ENCODE measurements around the gene TMEM243.

The TMEM243 gene

GRCh38 chr7:87199700-87200450, 19.7 kb downstream of the TMEM243 start (continued):
- TF ChIP-seq PATZ1 (CRISPR knock-in tag; IDR thresholded peaks at IDR 0.05; ENCODE audit: borderline replicate concordance): no peak
- TF ChIP-seq PPARA (CRISPR knock-in tag; IDR thresholded peaks at IDR 0.05; ENCODE audit: borderline replicate concordance): no peak
- no peak for TF ChIP-seq TSHZ2 (CRISPR knock-in tag; IDR thresholded peaks at IDR 0.05)

GRCh38 chr7:87199241-87199640, 20.3 kb downstream of the TMEM243 start:
- ATAC-seq: no peak
- TF ChIP-seq TCF4 (CRISPR knock-in tag; IDR thresholded peaks at IDR 0.05; ENCODE audit: borderline replicate concordance) (no peak), TOX (CRISPR knock-in tag; IDR thresholded peaks at IDR 0.05; ENCODE audit: borderline replicate concordance) (no peak), CSDC2 (CRISPR knock-in tag; IDR thresholded peaks at IDR 0.05) (no peak), PATZ1 (CRISPR knock-in tag; IDR thresholded peaks at IDR 0.05; ENCODE audit: borderline replicate concordance) (no peak), TSHZ2 (CRISPR knock-in tag; IDR thresholded peaks at IDR 0.05) (no peak), ESRRG (CRISPR knock-in tag; IDR thresholded peaks at IDR 0.05) (no peak), CREB5 (CRISPR knock-in tag; IDR thresholded peaks at IDR 0.05; ENCODE audit: low read depth) (no peak), ZFP3 (CRISPR knock-in tag; IDR thresholded peaks at IDR 0.05) (no peak), ISL1 (CRISPR knock-in tag; IDR thresholded peaks at IDR 0.05) (no peak), ZFP30 (CRISPR knock-in tag; IDR thresholded peaks at IDR 0.05) (no peak), BACH2 (CRISPR knock-in tag; IDR thresholded peaks at IDR 0.05; ENCODE audit: borderline replicate concordance) (no peak), OSR1 (CRISPR knock-in tag; IDR thresholded peaks at IDR 0.05) (no peak), ARNTL (CRISPR knock-in tag; IDR thresholded peaks at IDR 0.05; ENCODE audit: borderline replicate concordance, low read depth) (no peak), PPARA (CRISPR knock-in tag; IDR thresholded peaks at IDR 0.05; ENCODE audit: borderline replicate concordance) (no peak), ZNF8 (CRISPR knock-in tag; IDR thresholded peaks at IDR 0.05) (no peak), ZNF70 (CRISPR knock-in tag; IDR thresholded peaks at IDR 0.05) (no peak), SNAI2 (CRISPR knock-in tag; IDR thresholded peaks at IDR 0.05) (no peak)

- no peak for ATAC-seq
- no peak for TF ChIP-seq ZNF70 (CRISPR knock-in tag; IDR thresholded peaks at IDR 0.05)
- no peak for TF ChIP-seq TCF4 (CRISPR knock-in tag; IDR thresholded peaks at IDR 0.05; ENCODE audit: borderline replicate concordance)
- no peak for TF ChIP-seq SNAI2 (CRISPR knock-in tag; IDR thresholded peaks at IDR 0.05)
- no peak for TF ChIP-seq ZFP3 (CRISPR knock-in tag; IDR thresholded peaks at IDR 0.05)
- no peak for TF ChIP-seq CSRNP3 (CRISPR knock-in tag; IDR thresholded peaks at IDR 0.05)
- TF ChIP-seq OSR1 (CRISPR knock-in tag; IDR thresholded peaks at IDR 0.05): no peak
- no peak for TF ChIP-seq PPARA (CRISPR knock-in tag; IDR thresholded peaks at IDR 0.05; ENCODE audit: borderline replicate concordance)
- TF ChIP-seq GLIS3 (CRISPR knock-in tag; IDR thresholded peaks at IDR 0.05): no peak
- no peak for TF ChIP-seq ESRRG (CRISPR knock-in tag; IDR thresholded peaks at IDR 0.05)
Observed at GRCh38 chr7:87193912-87194311, 25.6 kb downstream of the TMEM243 start.

Measured in SK-N-SH treated with all-trans-retinoic acid at 6 μM for 48 hours (cell line).